Progenitor cell of endocrine pancreas (in vitro differentiated cells): ENCODE results near the gene HOXD4. TPM values are rescaled to one million over a fixed set of nuclear protein-coding genes. Genes with fewer than 3 reads are reported as not detected.

Experiments used
- DNase-seq: peaks from one replicate; pipeline ENCODE4 v3.0.0; 2021; ENCODE audit warnings: low spot score; ENCODE audit not compliant: unreplicated experiment
- H3K27ac Mint-ChIP-seq: 2 replicates; pipeline ENCODE4 v1.8.0; 2021; ENCODE audit warnings: mild to moderate bottlenecking, moderate library complexity, mixed read lengths
- H3K27me3 Mint-ChIP-seq: 2 replicates; pipeline ENCODE4 v1.8.0; 2021; ENCODE audit warnings: mixed read lengths
- H3K36me3 Mint-ChIP-seq: 2 replicates; pipeline ENCODE4 v1.8.0; 2022; ENCODE audit warnings: mixed read lengths; ENCODE audit not compliant: insufficient read depth
- H3K4me1 Mint-ChIP-seq: 2 replicates; pipeline ENCODE4 v1.8.0; 2021; ENCODE audit warnings: low read depth, mixed read lengths
- H3K4me3 Mint-ChIP-seq: 2 replicates; pipeline ENCODE4 v1.8.0; 2021; ENCODE audit warnings: low read depth, mild to moderate bottlenecking, moderate library complexity, mixed read lengths
- H3K9me3 Mint-ChIP-seq: 2 replicates; pipeline ENCODE4 v1.8.0; 2021; ENCODE audit warnings: low read depth, mixed read lengths
- total RNA-seq: library from RNA; stranded (reverse); gene quantifications from 2 replicates; pipeline ENCODE4 v1.2.1, GENCODE V29; 2021
- TF ChIP-seq, protein P1 (sequence below): fragments of 200-600 bp; sonication (generic); IDR thresholded peaks from one replicate; pipeline ENCODE4 v1.5.0; 2021; ENCODE audit warnings: antibody characterized with exemption, mild to moderate bottlenecking; ENCODE audit not compliant: unreplicated experiment

Gene HOXD4
- total RNA-seq, 1 donor from 2014 or later = not detected

DNA sequence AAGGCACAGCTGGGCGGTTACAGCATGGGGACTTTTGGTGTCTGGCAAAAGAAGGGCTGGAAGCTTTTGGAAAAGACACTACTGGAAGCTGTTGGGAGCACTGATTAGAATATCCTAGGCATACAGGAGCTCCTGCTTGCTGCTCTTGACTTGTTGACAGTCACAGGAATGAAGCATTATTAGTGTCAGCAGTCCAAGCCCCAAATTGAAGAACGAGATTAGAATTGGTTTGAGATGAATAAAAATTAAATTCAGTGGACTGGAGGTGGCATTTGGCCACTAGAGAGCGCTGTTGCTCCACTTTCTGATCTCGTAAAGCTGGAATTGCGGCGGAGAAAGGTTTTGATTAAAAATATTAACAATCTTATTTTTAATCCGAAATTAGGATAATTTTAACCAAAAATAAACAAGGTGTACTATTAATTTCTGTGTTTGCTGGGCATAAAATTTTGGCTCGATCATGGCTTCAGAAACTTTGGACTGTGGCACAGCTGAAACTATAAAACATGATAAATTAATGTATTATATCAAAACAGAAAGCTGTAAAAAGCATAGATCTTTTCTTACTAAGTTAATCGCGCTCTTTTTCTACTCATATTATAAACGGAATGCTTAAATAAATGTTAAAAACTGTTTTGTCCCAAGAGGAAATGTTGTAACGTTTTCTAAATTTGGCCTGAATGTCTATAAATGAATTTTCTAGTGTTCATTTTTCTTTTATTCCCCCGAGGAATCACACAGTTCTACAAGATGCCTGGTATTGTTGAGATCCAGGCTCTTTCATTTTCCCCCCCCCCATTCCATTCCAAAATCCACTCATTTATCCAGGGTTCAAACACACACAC is 24.2 kb upstream of the HOXD4 start:
- Mint-ChIP-seq H3K9me3 (no peaks in the 10 kb centered on the region), H3K27ac (peak overlapping the region; percentile 24), H3K36me3 (no peaks in the 10 kb centered on the region), H3K4me3 (no peak overlapping the region), H3K4me1 (no peaks in the 10 kb centered on the region), H3K27me3 (peaks cover 83% of the 10 kb centered on the region)
- TF ChIP-seq, protein P1, sequence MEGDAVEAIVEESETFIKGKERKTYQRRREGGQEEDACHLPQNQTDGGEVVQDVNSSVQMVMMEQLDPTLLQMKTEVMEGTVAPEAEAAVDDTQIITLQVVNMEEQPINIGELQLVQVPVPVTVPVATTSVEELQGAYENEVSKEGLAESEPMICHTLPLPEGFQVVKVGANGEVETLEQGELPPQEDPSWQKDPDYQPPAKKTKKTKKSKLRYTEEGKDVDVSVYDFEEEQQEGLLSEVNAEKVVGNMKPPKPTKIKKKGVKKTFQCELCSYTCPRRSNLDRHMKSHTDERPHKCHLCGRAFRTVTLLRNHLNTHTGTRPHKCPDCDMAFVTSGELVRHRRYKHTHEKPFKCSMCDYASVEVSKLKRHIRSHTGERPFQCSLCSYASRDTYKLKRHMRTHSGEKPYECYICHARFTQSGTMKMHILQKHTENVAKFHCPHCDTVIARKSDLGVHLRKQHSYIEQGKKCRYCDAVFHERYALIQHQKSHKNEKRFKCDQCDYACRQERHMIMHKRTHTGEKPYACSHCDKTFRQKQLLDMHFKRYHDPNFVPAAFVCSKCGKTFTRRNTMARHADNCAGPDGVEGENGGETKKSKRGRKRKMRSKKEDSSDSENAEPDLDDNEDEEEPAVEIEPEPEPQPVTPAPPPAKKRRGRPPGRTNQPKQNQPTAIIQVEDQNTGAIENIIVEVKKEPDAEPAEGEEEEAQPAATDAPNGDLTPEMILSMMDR = peak; percentile 96
- no peak for DNase-seq

DNA sequence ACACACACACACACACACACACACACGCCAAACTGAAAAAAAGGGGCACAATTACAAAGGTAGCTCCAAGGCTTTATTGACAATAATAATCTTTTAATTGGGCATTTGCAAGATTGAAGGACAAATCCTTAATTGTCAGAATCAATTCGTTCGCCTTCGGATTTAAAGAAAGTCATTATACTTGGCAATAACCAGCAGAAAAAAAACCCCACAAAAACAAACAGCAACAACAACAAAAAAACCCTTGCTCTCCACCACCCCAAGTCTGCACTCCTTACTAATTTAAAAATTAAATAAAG is 23.6 kb upstream of the HOXD4 start:
- Mint-ChIP-seq H3K27ac (no peak overlapping the region), H3K27me3 (peaks cover 85% of the 10 kb centered on the region), H3K36me3 (no peaks in the 10 kb centered on the region)

DNA sequence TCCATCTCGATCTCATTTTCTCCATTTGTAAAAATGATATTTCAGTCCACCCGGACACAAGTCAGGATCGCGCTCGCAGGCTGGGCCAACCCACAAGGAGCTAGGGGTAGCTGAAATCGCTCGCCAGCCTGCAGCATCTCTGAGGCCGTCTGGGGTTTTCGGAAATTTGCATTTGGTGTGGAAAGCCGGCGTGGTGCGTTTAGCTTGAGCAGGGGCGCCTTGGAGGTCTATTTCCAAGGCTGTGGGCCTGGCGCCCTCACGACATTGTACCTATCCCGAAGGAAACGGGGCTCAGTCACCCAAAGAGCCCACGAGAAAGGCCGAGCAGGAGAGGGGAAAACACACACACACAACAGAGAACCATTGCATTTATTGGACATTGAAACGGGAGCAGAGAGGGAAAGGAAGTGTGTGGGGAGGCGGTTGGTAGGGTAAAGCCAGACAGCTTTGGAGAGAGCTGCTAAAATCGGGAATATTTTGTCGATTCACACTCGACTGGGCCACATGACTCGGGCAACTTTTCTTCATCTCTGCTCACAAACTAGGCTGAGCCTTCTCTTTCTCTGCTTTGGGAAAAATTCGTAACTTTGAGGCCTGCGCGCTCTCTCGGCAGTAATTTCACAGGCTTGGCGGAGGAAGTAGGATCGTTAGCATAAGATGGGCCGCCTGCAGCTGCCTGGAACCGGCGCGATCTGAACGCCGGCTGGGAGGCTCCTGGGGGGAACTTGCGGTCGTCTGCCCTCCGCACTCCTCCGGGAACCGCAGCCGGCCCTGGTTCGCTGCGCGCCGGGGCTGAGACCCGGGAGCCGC is 23.0 kb upstream of the HOXD4 start:
- Mint-ChIP-seq H3K4me1 (no peaks in the 10 kb centered on the region), H3K27me3 (peaks cover 89% of the 10 kb centered on the region), H3K36me3 (no peaks in the 10 kb centered on the region), H3K27ac (no peak overlapping the region), H3K9me3 (no peaks in the 10 kb centered on the region), H3K4me3 (no peak overlapping the region)
- TF ChIP-seq, protein P1 = no peak
- DNase-seq = no peak

More for the DNA sequence above, 23.6 kb upstream of the HOXD4 start:
- no peak for DNase-seq
- Mint-ChIP-seq H3K4me1 (no peaks in the 10 kb centered on the region), H3K9me3 (no peaks in the 10 kb centered on the region), H3K4me3 (no peak overlapping the region)
- TF ChIP-seq, protein P1 = no peak

DNA sequence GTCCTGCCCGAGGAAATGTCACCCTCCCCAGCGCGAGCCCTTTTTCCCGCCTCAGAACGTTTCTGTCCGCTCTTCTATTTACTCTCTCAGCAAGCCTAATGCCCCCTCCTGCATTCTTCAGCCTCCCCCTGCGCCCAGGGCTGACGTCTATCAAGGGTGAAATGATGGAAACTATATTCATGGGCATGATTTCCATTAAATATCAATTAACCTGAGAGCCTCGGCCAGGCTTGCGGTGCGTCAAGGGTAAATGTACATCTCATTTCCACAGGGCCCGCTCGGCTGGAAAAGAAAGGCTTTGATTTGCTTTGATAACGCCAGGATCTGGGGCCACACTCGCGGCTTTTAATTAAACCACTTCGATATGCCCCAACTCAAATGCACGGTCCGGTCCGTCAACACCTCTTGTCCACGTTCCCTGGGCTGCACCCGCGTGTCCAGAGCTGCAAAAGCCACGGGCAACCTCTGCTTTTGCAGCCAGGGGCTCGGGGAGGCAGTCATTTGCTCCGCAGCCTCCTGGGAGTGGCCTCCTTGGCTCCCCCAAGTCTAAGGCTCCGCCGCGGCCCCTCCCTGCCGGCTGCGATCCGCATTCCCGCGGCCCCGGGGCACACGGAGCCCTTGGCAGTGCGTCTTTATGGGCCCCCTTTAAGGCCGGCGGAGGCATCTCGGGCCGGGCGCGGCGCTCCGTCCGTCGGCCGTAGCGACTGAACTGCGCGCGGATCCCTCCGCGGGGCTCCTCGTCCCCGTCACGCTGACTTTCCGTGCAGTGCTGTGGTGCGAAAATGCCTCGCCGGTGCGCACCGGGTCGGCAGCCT is 22.2 kb upstream of the HOXD4 start, which contains the start of gene HOXD8:
HOXD8 (plus strand) TSS at position 724 of the 815 bp plus-strand sequence. CDS start 662 bp downstream, outside the sequence.
- no peaks in the 10 kb centered on the region for H3K9me3 Mint-ChIP-seq
- H3K27ac Mint-ChIP-seq = no peak within 1 kb of the TSS
- no peak for DNase-seq
- TF ChIP-seq, protein P1 = no peak
- peaks cover 89% of the 10 kb centered on the region for H3K27me3 Mint-ChIP-seq
- no peaks in the 10 kb centered on the region for H3K4me1 Mint-ChIP-seq
- no peaks in the 10 kb centered on the region for H3K36me3 Mint-ChIP-seq
- peak within 1 kb of the TSS; percentile 37 for H3K4me3 Mint-ChIP-seq

DNA sequence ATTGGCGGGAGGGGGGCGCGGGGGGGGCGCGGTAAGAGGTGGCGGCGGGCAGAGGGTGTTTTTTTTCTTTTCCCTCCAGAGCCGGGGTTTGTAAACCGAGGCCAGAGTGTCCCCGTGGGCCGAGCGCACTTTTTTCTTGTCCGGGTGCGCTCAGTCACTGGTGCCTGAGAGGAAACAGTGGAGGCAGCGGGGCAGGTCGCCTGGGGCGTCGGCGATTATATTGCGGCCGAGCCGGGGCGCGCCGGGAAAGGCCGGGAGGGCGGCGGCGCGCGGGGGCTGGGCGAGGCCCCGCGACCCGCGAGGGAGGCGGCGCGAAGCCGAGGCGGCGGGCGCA is 21.6 kb upstream of the HOXD4 start:
- H3K36me3 Mint-ChIP-seq = no peaks in the 10 kb centered on the region
- peaks cover 89% of the 10 kb centered on the region for H3K27me3 Mint-ChIP-seq
- peak overlapping the region; percentile 37 for H3K4me3 Mint-ChIP-seq
- no peak for DNase-seq
- no peaks in the 10 kb centered on the region for H3K4me1 Mint-ChIP-seq
- no peak overlapping the region for H3K27ac Mint-ChIP-seq
- TF ChIP-seq, protein P1 = no peak
- H3K9me3 Mint-ChIP-seq = no peaks in the 10 kb centered on the region
